Uterus (tissue), 4 donors: ENCODE results near the gene EDN2. TPM values are rescaled to one million over a fixed set of nuclear protein-coding genes. Genes with fewer than 3 reads are reported as not detected.

Source experiments
- small RNA-seq: library from RNA; depleted of rRNA; stranded (forward); fragments of <200 nt; gene quantifications from one replicate; pipeline ENCODE3, GENCODE V24; 2016
- total RNA-seq, 4 donors: library from RNA; depleted of rRNA in 3 of 4; stranded (reverse); fragments of >200 nt in 3 of 4; gene quantifications; one replicate each; pipeline versions ENCODE4 v1.1.0 to v1.2.4, GENCODE V29; 2014 to 2023
- donor health status: DM: yes; HTN: yes; CAD: no.

Gene EDN2
- total RNA-seq, 4 donors from 2014 or later = 1.6 to 3.7 TPM; not detected in 2

Small RNA genes lying within 50 kb of the gene (small RNA-seq; reads per million reads assigned to genes)
- not detected for gene RNA5SP45

Other genes starting within 250 kb of the EDN2 start
- 100 to 1,000 TPM in 1 of 4 donors, 10 to 100 TPM in 3; 27.6 to 105 (median 48.5) TPM for gene SCMH1, start 242.4 kb downstream of the EDN2 start, total RNA-seq
- 10 to 100 TPM in 1 of 4 donors, 1 to 10 TPM in 2, not detected in 1; 3.9 to 20.1 (median 7.6) TPM for gene FOXO6, start 123.2 kb downstream of the EDN2 start, total RNA-seq